Lung (tissue), 12 donors: ENCODE results near the gene ZNF318. TPM values are rescaled to one million over a fixed set of nuclear protein-coding genes. Genes with fewer than 3 reads are reported as not detected.
A peak's percentile ranks its signal among the peaks of the same experiment; 100 is the strongest.

Experiments
- ATAC-seq: fragments of 200-7000 bp; cut with Tn5 transposase; one replicate; pipeline ENCODE4 v1.9.1; 2020; ENCODE audit warnings: moderate number of reproducible peaks; ENCODE audit not compliant: insufficient read depth, low FRiP score
- DNase-seq, 3 donors: peaks; one replicate each; pipeline ENCODE4 v3.0.0-alpha.2; 2013 to 2017
- H3K27ac ChIP-seq, 2 donors: one replicate each; pipeline ENCODE4 v1.5.1; 2013; ENCODE audit warnings: mild to moderate bottlenecking in 2 of 2, moderate library complexity in 2 of 2, control low read depth in 1 of 2, inconsistent platforms in 1 of 2, low read depth in 1 of 2, low read length in 1 of 2
- H3K27me3 ChIP-seq, 3 donors: one replicate each; pipeline ENCODE4 v1.5.1; 2013; ENCODE audit warnings: low read length in 2 of 3; ENCODE audit not compliant: control insufficient read depth in 3 of 3, insufficient read depth in 3 of 3
- H3K36me3 ChIP-seq, 4 donors: one replicate each; pipeline ENCODE4 v1.5.1; 2013; ENCODE audit warnings: low read length in 4 of 4, mild to moderate bottlenecking in 1 of 4, moderate library complexity in 1 of 4; ENCODE audit not compliant: control insufficient read depth in 4 of 4, insufficient read depth in 4 of 4
- H3K4me1 ChIP-seq, 5 donors: one replicate each; pipeline ENCODE4 v1.5.1; 2013; ENCODE audit warnings: low read length in 5 of 5, mild to moderate bottlenecking in 2 of 5, moderate library complexity in 1 of 5; ENCODE audit not compliant: control insufficient read depth in 5 of 5, insufficient read depth in 5 of 5
- H3K4me3 ChIP-seq: one replicate; pipeline ENCODE4 v1.5.1; 2013; ENCODE audit warnings: mild to moderate bottlenecking, control low read depth, moderate library complexity
- H3K9ac ChIP-seq, 2 donors: one replicate each; pipeline ENCODE4 v1.5.1; 2013; ENCODE audit warnings: low read length in 2 of 2, control low read depth in 1 of 2; ENCODE audit not compliant: insufficient read depth in 1 of 2
- H3K9me3 ChIP-seq, 4 donors: one replicate each; pipeline ENCODE4 v1.5.1; 2013; ENCODE audit warnings: low read length in 3 of 4, mild to moderate bottlenecking in 1 of 4, moderate library complexity in 1 of 4; ENCODE audit not compliant: control insufficient read depth in 4 of 4, insufficient read depth in 3 of 4
- CTCF ChIP-seq: IDR thresholded peaks from 2 replicates; pipeline ENCODE4 v1.5.1; 2012; ENCODE audit warnings: mild to moderate bottlenecking; ENCODE audit errors: control extremely low read depth, extremely low read depth
- WGBS, 2 donors: extraction: QIAGEN DNeasy Blood & Tissue Kit; methylation state at CpG; one replicate each; pipeline ENCODE4 v1.1.7; 2013; 5-methylcytosine and 5-hydroxymethylcytosine counted together
- polyA plus RNA-seq, 2 donors: library from polyadenylated mRNA; stranded (reverse); fragments of 200-250 nt; gene quantifications; one replicate each; pipeline ENCODE4 v1.2.1, GENCODE V29; 2013
- total RNA-seq, 2 donors: library from RNA; depleted of rRNA in 1 of 2; stranded (reverse); fragments of >200 nt in 1 of 2; gene quantifications; one replicate each; pipeline ENCODE4 v1.2.1, GENCODE V29; 2014 to 2021
- donor health status: control.
- donor health status: control.
- donor health status: Bipolar disorder and iron deficiency.
- donor health status: healthy.
- donor health status: DM: yes; HTN: yes; CAD: no.

Gene ZNF318
- total and polyA plus RNA-seq, 4 donors: 4.1 to 20.5 (median 8.8) TPM

DNA sequence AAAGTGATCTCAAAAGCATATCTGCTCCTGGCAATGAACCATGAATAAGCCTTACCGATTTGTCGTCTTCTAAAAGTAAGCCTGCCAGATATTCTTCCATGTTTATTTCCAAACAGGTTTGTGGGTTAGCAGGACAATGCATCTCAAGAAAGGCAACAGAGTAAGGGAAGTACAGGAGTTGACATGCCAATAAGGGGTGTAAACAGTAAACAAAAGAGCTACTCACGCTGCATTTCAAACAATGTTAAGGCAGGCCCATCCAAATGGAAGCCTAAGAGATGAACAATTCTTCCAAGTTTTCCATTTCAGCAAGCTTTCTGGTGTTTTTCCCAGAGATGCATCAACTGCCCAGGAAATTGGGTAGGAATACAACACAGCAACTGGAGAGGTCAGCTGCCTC is 33.1 kb downstream of the ZNF318 start:
- peaks cover 11 to 39% (median 17%) of the 10 kb centered on the region in 4 donors for H3K36me3 ChIP-seq
- H3K9ac ChIP-seq: no peak overlapping the region
- 69 to 84% methylated on average over 3 of the region's 3 CpGs for WGBS, 2 donors
- H3K27ac ChIP-seq: no peak overlapping the region
- no peak overlapping the region for H3K4me3 ChIP-seq
- DNase-seq (no peak), ATAC-seq (no peak)
- H3K4me1 ChIP-seq: peaks cover 0 to 4% (median 0%) of the 10 kb centered on the region in 5 donors
- no peaks in the 10 kb centered on the region for H3K9me3 ChIP-seq
- H3K27me3 ChIP-seq: no peaks in the 10 kb centered on the region
- TF ChIP-seq CTCF: no peak

- ATAC-seq (no peak), DNase-seq (no peak)
- Histone ChIP-seq H3K4me3 (no peak overlapping the region), H3K36me3 (peaks cover 11 to 33% (median 17%) of the 10 kb centered on the region in 4 donors), H3K4me1 (peaks cover 0 to 4% (median 0%) of the 10 kb centered on the region in 5 donors), H3K9ac (no peak overlapping the region), H3K27ac (no peak overlapping the region), H3K27me3 (no peaks in the 10 kb centered on the region), H3K9me3 (no peaks in the 10 kb centered on the region)
- 92 to 93% methylated on average over 3 of the region's 3 CpGs for WGBS, 2 donors
- TF ChIP-seq CTCF: no peak
Measured at GRCh38 chr6:43335469-43335868, 34.0 kb downstream of the ZNF318 start.

DNA sequence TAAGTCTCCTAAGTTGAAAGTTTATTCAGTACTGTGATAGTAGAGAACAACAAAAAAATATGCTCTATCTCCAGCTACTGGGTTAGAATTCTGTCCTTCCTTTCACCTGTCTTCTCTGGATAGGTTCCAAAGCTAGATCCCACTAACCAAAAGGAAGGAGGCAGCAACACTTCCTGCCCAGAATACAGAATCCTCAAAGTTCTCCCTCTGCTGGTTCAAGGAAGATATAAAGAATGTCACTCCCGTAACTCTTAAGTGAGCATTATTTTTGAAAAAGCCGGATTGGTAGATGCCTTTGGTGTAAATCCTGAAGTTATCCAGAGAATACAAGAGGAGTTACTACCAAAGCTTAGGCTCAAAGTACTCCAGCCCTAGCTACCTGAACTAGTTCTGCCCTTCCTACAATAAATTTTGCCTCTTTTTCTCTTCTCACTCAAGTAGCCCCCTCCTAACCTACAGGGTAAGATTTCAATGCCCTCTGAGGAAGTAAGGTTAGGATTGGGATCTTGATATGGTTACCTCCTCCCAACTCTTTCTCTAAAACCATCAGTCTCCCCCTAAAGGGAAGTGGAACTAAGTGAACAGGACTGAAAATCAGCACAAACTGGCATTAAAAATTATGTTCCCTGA is 34.9 kb downstream of the ZNF318 start:
- Histone ChIP-seq H3K4me1 (peaks cover 0 to 4% (median 0%) of the 10 kb centered on the region in 5 donors), H3K36me3 (peaks cover 5 to 25% (median 10%) of the 10 kb centered on the region in 4 donors), H3K27ac (no peak overlapping the region), H3K4me3 (no peak overlapping the region), H3K9ac (no peak overlapping the region), H3K27me3 (no peaks in the 10 kb centered on the region), H3K9me3 (no peaks in the 10 kb centered on the region)
- ATAC-seq (no peak), DNase-seq (peak in 2 of 3 donors; percentile 76 to 77)
- TF ChIP-seq CTCF: peak; percentile 22
- 28 to 29% methylated on average over 2 of the region's 2 CpGs for WGBS, 2 donors

DNA sequence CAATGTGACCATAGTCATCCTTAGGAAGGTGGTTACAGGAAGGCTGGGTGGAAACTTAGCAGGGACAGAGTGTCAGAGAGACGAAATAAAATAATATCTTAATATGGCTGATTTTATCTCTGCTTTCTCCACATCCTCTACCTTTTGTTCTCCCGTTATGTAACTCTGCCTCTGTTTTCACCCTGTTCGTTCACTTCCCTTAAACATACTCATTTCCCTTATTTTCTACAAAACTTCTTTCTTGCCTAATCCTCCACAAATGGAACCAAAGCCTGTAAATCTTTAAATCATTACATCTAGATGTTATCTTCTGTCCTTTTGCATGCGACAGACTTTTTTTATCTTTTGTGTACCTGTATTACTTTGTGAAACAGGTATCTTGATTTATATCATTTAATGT is 37.6 kb downstream of the ZNF318 start:
- Histone ChIP-seq H3K4me3 (no peak overlapping the region), H3K9me3 (no peaks in the 10 kb centered on the region), H3K27ac (no peak overlapping the region), H3K27me3 (no peaks in the 10 kb centered on the region), H3K36me3 (peaks cover 0 to 6% (median 5%) of the 10 kb centered on the region in 4 donors), H3K4me1 (peaks cover 0 to 7% (median 0%) of the 10 kb centered on the region in 5 donors), H3K9ac (no peak overlapping the region)
- DNase-seq (no peak), ATAC-seq (no peak)
- no peak for TF ChIP-seq CTCF
- 26 to 58% methylated on average over 4 of the region's 4 CpGs for WGBS, 2 donors
